ENCODE data around the gene EP300.

EP300 gene

DNA sequence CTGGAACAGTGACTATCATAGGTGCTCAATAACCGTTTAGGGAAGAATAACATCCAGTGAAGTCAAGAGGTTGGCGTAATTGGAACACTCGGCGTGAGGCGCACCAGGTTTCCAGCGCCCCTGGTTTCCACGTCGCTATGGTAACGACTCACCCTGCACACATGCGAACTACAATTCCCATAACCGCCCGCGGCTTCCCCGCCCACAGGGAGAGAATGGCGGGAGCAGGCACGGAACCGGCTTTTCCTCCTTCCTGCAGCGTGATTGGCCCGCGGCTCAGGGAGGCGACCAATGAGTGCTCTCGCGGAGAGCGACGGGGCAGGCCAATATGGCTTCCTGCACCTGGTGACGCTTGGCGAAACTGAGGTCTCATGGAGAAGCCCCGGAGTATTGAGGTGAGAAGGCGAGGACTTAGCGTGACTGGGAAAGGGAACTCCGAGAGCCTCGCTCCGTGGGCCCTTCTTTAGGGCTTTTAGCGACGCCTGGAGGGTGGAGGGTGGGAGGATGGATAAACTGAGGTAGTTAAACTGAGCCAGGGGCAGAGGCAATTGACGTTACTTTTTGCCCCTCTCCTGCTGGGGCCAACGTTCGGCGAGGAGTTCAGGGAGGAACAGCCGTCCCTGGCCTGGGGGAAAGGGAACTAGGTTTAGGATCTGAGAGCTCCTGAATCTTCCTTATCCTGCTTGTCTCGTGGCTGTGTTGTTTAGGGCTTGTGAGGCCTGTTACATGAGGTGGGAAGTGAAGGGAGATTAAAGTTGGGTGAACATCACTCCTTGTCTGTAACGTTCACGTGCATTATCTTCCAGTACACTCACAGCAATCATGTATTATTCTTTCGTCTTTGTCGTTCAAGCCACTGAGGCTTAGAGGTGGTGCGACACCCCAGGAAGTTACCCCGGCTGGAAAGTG is 112.9 kb downstream of the EP300 start, which contains the start of gene L3MBTL2:
Gene L3MBTL2, plus strand, starts transcription at position 321 of the 909 bp plus-strand sequence. Its CDS starts 51 bp downstream, at position 372.
- peak; percentile 83 for DNase-seq (ENCODE audit: extremely low read depth, low read depth)
- TF ChIP-seq CTCF (IDR thresholded peaks at IDR 0.05; ENCODE audit: low read depth, low read length): no peak

- no peak for TF ChIP-seq CTCF (IDR thresholded peaks at IDR 0.05; ENCODE audit: low read depth, low read length)
- no peak for DNase-seq (ENCODE audit: extremely low read depth, low read depth)
Observed at GRCh38 chr22:41206719-41207118, 114.3 kb downstream of the EP300 start.

- no peak for DNase-seq (ENCODE audit: extremely low read depth, low read depth)
- TF ChIP-seq CTCF (IDR thresholded peaks at IDR 0.05; ENCODE audit: low read depth, low read length): no peak
Observed at GRCh38 chr22:41215409-41215808, 123.0 kb downstream of the EP300 start.

- DNase-seq (ENCODE audit: extremely low read depth, low read depth): no peak
- no peak for TF ChIP-seq CTCF (IDR thresholded peaks at IDR 0.05; ENCODE audit: low read depth, low read length)
Observed at GRCh38 chr22:41215926-41216325, 123.5 kb downstream of the EP300 start.

DNA sequence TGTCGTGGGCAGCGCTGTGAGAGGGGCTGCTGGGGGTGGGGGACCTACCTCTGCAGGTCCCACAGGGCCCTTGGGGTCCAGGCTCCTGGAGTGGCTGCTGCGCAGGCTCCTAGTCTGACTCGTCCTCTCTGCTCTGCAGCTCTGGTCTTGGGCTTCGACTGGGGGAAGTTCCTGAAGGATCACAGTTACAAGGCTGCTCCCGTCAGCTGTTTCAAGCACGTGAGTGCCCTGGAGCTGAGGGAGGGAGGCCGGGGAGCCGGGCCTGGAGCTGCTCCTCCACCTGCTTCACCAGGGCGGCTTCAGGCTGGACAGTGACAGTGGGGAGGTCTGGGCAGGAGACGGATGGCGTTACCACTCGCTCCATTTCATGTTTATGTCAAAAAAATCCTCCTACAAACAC is 124.6 kb downstream of the EP300 start:
- TF ChIP-seq CTCF (IDR thresholded peaks at IDR 0.05; ENCODE audit: low read depth, low read length): no peak
- no peak for DNase-seq (ENCODE audit: extremely low read depth, low read depth)

- no peak for TF ChIP-seq CTCF (IDR thresholded peaks at IDR 0.05; ENCODE audit: low read depth, low read length)
- peak; percentile 87 for DNase-seq (ENCODE audit: extremely low read depth, low read depth)
Observed at GRCh38 chr22:41217553-41218157, 125.3 kb downstream of the EP300 start.

Measured in AG09319 (cell line).